WTC11 (cell line): ENCODE data around the gene SMIM12. TPM values are rescaled to one million over a fixed set of nuclear protein-coding genes. Genes with fewer than 3 reads are reported as not detected.

ENCODE experiments used
- ATAC-seq: fragments of 200-7000 bp; cut with Tn5 transposase; 2 replicates; pipeline ENCODE4 v1.10.0; 2021; ENCODE audit warnings: mild to moderate bottlenecking, moderate library complexity
- CTCF ChIA-PET: fragments of 300-600 bp; sonication (Branson Sonifier 250); formaldehyde crosslinking; loops from one replicate; lab custom pipeline; 2021; ENCODE audit warnings: antibody characterized with exemption; lab: Charles Lee
- POLR2A ChIA-PET: fragments of 350-600 bp; sonication (Branson Sonifier 250); formaldehyde crosslinking; loops from one replicate; lab custom pipeline; 2021; ENCODE audit warnings: antibody characterized with exemption; lab: Charles Lee
- DNase-seq: peaks from one replicate; pipeline ENCODE4 v3.0.0; 2021; ENCODE audit warnings: low spot score
- H3K27ac Mint-ChIP-seq: 2 replicates; pipeline ENCODE4 v1.8.0; 2021; ENCODE audit warnings: mixed read lengths
- H3K27me3 Mint-ChIP-seq: 2 replicates; pipeline ENCODE4 v1.8.0; 2021; ENCODE audit warnings: low read depth, mild to moderate bottlenecking, moderate library complexity, mixed read lengths
- H3K36me3 Mint-ChIP-seq: 2 replicates; pipeline ENCODE4 v1.8.0; 2021; ENCODE audit warnings: mixed read lengths
- H3K4me1 Mint-ChIP-seq: 2 replicates; pipeline ENCODE4 v1.8.0; 2022; ENCODE audit warnings: mixed read lengths
- H3K4me3 Mint-ChIP-seq: 2 replicates; pipeline ENCODE4 v1.8.0; 2021; ENCODE audit warnings: mild to moderate bottlenecking, moderate library complexity, mixed read lengths
- H3K9me3 Mint-ChIP-seq: 2 replicates; pipeline ENCODE4 v1.8.0; 2021; ENCODE audit warnings: mixed read lengths
- ATF1 ChIP-seq: sonication (generic); formaldehyde crosslinking; IDR thresholded peaks from 2 replicates; pipeline ENCODE4 v1.8.1; 2023; ENCODE audit warnings: mild to moderate bottlenecking, moderate library complexity, missing genetic modification reagents
- ATF6 ChIP-seq: sonication (generic); formaldehyde crosslinking; IDR thresholded peaks from 2 replicates; pipeline ENCODE4 v1.8.1; 2023; ENCODE audit warnings: mild to moderate bottlenecking, missing genetic modification reagents
- CBFB ChIP-seq: sonication (generic); formaldehyde crosslinking; IDR thresholded peaks from 2 replicates; pipeline ENCODE4 v1.8.1; 2022; ENCODE audit warnings: mild to moderate bottlenecking, low read depth, missing genetic modification reagents
- CREB1 ChIP-seq: sonication (generic); formaldehyde crosslinking; IDR thresholded peaks from 2 replicates; pipeline ENCODE4 v1.8.0; 2023; ENCODE audit warnings: mild to moderate bottlenecking, missing genetic modification reagents
- CTCF ChIP-seq: fragments of 200-600 bp; IDR thresholded peaks from 2 replicates; pipeline ENCODE4 v1.8.0; 2022; ENCODE audit warnings: antibody characterized with exemption
- FOXK1 ChIP-seq: sonication (generic); formaldehyde crosslinking; IDR thresholded peaks from 2 replicates; pipeline ENCODE4 v1.8.0; 2022; ENCODE audit warnings: mild to moderate bottlenecking, moderate library complexity, missing genetic modification reagents
- FOXP1 ChIP-seq: sonication (generic); formaldehyde crosslinking; IDR thresholded peaks from 2 replicates; pipeline ENCODE4 v1.8.0; 2022; ENCODE audit warnings: missing genetic modification reagents, mild to moderate bottlenecking, moderate library complexity, borderline replicate concordance
- HMGXB4 ChIP-seq: sonication (generic); formaldehyde crosslinking; IDR thresholded peaks from 2 replicates; pipeline ENCODE4 v1.8.1; 2023; ENCODE audit warnings: mild to moderate bottlenecking, moderate library complexity, missing genetic modification reagents
- JAZF1 ChIP-seq: fragments of 250-450 bp; sonication (Bioruptor Pico); IDR thresholded peaks from 2 replicates; pipeline ENCODE4 v1.9.0; 2021; ENCODE audit warnings: moderate library complexity, mild to moderate bottlenecking, inconsistent platforms
- NFYB ChIP-seq: sonication (generic); formaldehyde crosslinking; conservative IDR thresholded peaks from 2 replicates; pipeline ENCODE4 v1.8.0; 2022; ENCODE audit warnings: low read depth, missing genetic modification reagents
- PRDM15 ChIP-seq: sonication (generic); formaldehyde crosslinking; IDR thresholded peaks from 2 replicates; pipeline ENCODE4 v1.8.0; 2022; ENCODE audit warnings: missing genetic modification reagents
- RORB ChIP-seq: fragments of 250-450 bp; sonication (Bioruptor Pico); IDR thresholded peaks from 2 replicates; pipeline ENCODE4 v1.9.0; 2021; ENCODE audit warnings: mild to moderate bottlenecking
- SMAD4 ChIP-seq: sonication (generic); formaldehyde crosslinking; IDR thresholded peaks from 2 replicates; pipeline ENCODE4 v1.8.0; 2022; ENCODE audit warnings: mild to moderate bottlenecking, missing genetic modification reagents
- STAT6 ChIP-seq: sonication (generic); formaldehyde crosslinking; conservative IDR thresholded peaks from 2 replicates; pipeline ENCODE4 v1.8.1; 2023; ENCODE audit warnings: mild to moderate bottlenecking, low read depth, missing genetic modification reagents, moderate library complexity
- TCF7 ChIP-seq: sonication (generic); formaldehyde crosslinking; IDR thresholded peaks from 2 replicates; pipeline ENCODE4 v1.8.0; 2022; ENCODE audit warnings: mild to moderate bottlenecking, low read depth, missing genetic modification reagents, moderate library complexity
- TP53 ChIP-seq: sonication (generic); formaldehyde crosslinking; IDR thresholded peaks from 2 replicates; pipeline ENCODE4 v1.8.1; 2023; ENCODE audit warnings: mild to moderate bottlenecking, missing genetic modification reagents
- ZMAT4 ChIP-seq: fragments of 250-450 bp; sonication (Bioruptor Pico); IDR thresholded peaks from 2 replicates; pipeline ENCODE4 v1.9.0; 2021; ENCODE audit warnings: mild to moderate bottlenecking
- ZNF138 ChIP-seq: sonication (generic); formaldehyde crosslinking; conservative IDR thresholded peaks from 2 replicates; pipeline ENCODE4 v1.8.1; 2022; ENCODE audit warnings: mild to moderate bottlenecking, moderate library complexity, missing genetic modification reagents
- ZNF232 ChIP-seq: sonication (generic); formaldehyde crosslinking; IDR thresholded peaks from 2 replicates; pipeline ENCODE4 v1.8.0; 2022; ENCODE audit warnings: mild to moderate bottlenecking, missing genetic modification reagents
- ZNF532 ChIP-seq: fragments of 250-450 bp; sonication (Bioruptor Pico); IDR thresholded peaks from 2 replicates; pipeline ENCODE4 v1.9.0; 2021; ENCODE audit warnings: mild to moderate bottlenecking, borderline replicate concordance
- total RNA-seq: library from RNA; stranded (reverse); gene quantifications from 3 replicates; pipeline ENCODE4 v1.2.3, GENCODE V29; 2021

The SMIM12 gene
- total RNA-seq, 1 experiment from 2014 or later = 34.6 TPM

- Mint-ChIP-seq H3K27me3 (no peaks in the 10 kb centered on the region), H3K4me3 (no peak overlapping the region), H3K9me3 (peaks cover 5% of the 10 kb centered on the region), H3K27ac (peak overlapping the region; percentile 94), H3K4me1 (peaks cover 32% of the 10 kb centered on the region), H3K36me3 (peaks cover 30% of the 10 kb centered on the region)
- CTCF ChIA-PET = interaction anchor here (0.5 to 2.0 kb wide), 70 partner anchors 9 to 1597 kb away, joined by 3 to 70 read pairs (median 5); partner anchors contain the start of genes DLGAP3, GJA4, GJB4 and GJB5
- ATAC-seq (peak; percentile 98), DNase-seq (peak; percentile 97)
- POLR2A ChIA-PET = interaction anchor here (0.7 to 1.3 kb wide), 3 partner anchors 33 to 340 kb away, joined by 3 to 7 read pairs (median 5); partner anchors contain the start of gene SFPQ
- TF ChIP-seq NFYB (no peak), ATF6 (no peak), CTCF (peak; percentile 96), TCF7 (CRISPR knock-in tag) (no peak), SMAD4 (CRISPR knock-in tag) (no peak), JAZF1 (CRISPR knock-in tag) (no peak), FOXP1 (CRISPR knock-in tag) (0 out of 2 replicates have a peak, but pooled peaks have one; percentile 33), ZNF138 (CRISPR knock-in tag) (no peak), HMGXB4 (CRISPR knock-in tag) (no peak), STAT6 (no peak), TP53 (CRISPR knock-in tag) (no peak), RORB (CRISPR knock-in tag) (no peak), ZMAT4 (CRISPR knock-in tag) (no peak), ZNF532 (CRISPR knock-in tag) (no peak), FOXK1 (CRISPR knock-in tag) (0 out of 2 replicates have a peak, but pooled peaks have one; percentile 30), ZNF232 (CRISPR knock-in tag) (no peak), CREB1 (CRISPR knock-in tag) (no peak), PRDM15 (CRISPR knock-in tag) (no peak), ATF1 (CRISPR knock-in tag) (no peak), CBFB (CRISPR knock-in tag) (no peak)
These were observed 6.8 kb downstream of the SMIM12 start for GRCh38 chr1:34852677-34853217.
